ENCODE results near the gene GRM4.

The GRM4 gene

DNA sequence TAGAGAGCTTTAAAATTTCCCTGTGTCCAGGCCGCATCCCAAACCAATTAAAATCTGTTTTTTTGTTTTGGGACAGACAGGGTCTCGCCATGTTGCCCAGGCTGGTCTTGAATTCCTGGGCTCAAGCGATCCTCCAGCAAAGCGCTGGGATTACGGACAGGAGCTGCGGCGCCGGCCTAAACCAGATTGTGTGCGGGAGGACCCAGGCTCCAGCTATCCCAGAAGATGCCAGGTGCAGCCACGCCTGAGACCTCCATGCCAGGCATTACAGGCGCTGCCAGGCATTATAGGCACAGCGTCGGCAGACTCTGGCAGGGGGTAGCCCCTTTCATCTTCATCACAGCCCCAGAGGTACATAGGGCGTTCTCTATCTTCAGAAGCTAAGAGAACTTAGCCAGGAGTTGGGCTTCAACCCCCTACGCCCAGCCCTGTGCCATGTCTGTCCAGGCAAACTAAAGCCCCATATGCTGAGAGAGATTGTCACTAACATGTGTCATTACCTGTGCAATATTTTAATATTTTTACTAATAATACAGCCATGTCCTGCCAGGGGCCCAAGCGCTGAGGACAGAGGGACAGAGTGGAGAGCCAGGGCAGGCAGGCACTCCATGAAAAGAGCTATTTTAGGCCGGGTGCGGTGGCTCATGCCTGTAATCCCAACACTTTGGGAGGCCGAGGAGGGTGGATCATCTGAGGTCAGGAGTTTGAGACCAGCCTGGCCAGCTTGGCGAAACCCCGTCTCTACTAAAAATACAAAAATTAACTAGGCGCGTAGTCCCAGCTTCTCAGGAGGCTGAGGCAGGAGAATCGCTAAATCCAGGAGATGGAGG, 9.8 kb upstream of the GRM4 start:
- H3K4me3 ChIP-seq (ENCODE audit: low read depth in 1 of 2, low read length in 2 of 2), result no peak overlapping the region
- no peak overlapping the region for H3K27ac ChIP-seq (ENCODE audit: low read length)
- H3K9me3 ChIP-seq (ENCODE audit: control insufficient read depth in 1 of 2, low read length in 2 of 2), result peaks cover 5 to 10% of the 10 kb centered on the region in 2 donors
- H3K4me1 ChIP-seq (ENCODE audit: control insufficient read depth in 1 of 2, insufficient read depth in 2 of 2, low read length in 2 of 2), result peaks cover 0 to 10% of the 10 kb centered on the region in 2 donors
- no peaks in the 10 kb centered on the region for H3K36me3 ChIP-seq (ENCODE audit: control insufficient read depth in 1 of 2, insufficient read depth in 2 of 2, low read length in 2 of 2)
- H3K27me3 ChIP-seq (ENCODE audit: low read depth, low read length), result peaks cover 19% of the 10 kb centered on the region

DNA sequence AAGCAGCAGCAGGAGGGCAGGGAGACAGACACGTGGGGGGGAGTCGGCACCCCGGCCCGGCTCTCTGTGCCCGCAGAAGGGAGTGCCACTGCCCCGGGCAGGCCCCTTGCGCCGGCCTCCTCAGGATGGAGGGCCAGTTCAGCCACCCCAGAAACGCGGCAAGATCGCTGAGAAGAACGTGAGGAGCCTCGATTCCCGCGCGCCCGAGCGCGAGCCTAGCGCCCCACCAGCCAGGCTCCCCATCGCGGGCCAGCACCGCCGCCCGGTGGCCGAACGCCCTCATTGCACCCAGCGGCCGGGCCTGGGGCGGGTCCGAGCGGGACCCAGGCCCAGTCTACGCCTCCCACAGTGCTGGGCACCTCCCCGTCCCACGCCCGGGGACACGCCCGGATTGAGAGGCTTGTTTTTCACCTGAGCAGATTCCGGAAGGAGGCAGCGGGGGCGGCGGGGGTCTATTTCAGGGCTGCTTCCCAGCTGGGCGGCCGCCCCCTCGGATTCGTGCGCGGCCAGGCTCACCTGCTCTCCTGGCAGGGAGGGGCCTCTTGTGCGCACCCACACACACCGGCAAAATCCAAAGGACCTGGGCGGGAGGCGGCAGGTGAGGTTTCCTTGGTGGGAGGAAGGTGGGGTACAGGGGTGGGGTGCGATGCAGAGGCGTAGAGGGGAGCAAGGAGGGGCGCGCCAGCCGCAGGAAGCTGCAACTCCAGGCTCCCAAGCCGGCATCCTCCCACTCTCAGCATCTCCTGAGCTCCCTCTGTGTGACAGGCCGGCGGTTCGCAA, 9.0 kb upstream of the GRM4 start:
- H3K27me3 ChIP-seq (ENCODE audit: low read depth, low read length), result peaks cover 26% of the 10 kb centered on the region
- H3K9me3 ChIP-seq (ENCODE audit: control insufficient read depth in 1 of 2, low read length in 2 of 2), result peaks cover 2 to 7% of the 10 kb centered on the region in 2 donors
- peaks cover 0 to 10% of the 10 kb centered on the region in 2 donors for H3K4me1 ChIP-seq (ENCODE audit: control insufficient read depth in 1 of 2, insufficient read depth in 2 of 2, low read length in 2 of 2)
- peak overlapping the region in 1 of 2 donors; percentile 33 for H3K4me3 ChIP-seq (ENCODE audit: low read depth in 1 of 2, low read length in 2 of 2)
- H3K36me3 ChIP-seq (ENCODE audit: control insufficient read depth in 1 of 2, insufficient read depth in 2 of 2, low read length in 2 of 2), result no peaks in the 10 kb centered on the region
- no peak overlapping the region for H3K27ac ChIP-seq (ENCODE audit: low read length)

DNA sequence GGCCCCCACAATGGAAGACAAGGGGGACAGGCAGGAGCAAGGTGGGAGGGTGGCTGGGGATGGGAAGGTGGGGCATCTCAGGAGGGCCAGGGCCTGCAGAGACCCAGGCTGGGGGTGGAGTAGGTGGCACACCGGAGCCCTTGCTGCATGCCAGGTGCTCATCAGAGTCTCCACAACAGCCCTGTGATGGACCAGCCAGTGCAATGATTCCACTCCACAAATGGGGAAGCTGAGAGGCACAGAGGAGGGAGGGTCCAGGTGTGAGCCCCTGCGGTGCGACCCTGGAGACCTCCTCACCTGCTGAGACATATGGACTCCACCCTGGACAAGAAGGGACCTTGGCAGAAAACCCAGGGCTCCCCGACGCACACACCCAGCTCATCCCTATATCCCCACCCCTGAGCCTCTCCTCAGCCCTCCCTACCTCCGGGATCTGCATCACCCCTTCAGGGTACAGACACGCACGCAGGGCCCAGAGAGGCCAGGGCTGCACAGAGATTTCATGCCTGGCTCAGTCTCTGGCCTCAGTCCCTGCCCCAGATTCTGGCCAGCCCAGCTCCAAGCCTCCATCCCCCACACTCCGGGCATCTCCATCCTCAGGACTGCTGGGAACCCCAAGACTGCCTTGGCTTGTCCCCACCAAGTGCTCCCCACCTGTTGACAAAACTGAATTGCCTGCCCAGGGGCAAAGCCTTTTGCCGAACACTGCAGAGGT, 7.1 kb upstream of the GRM4 start:
- peaks cover 0 to 10% of the 10 kb centered on the region in 2 donors for H3K4me1 ChIP-seq (ENCODE audit: control insufficient read depth in 1 of 2, insufficient read depth in 2 of 2, low read length in 2 of 2)
- no peaks in the 10 kb centered on the region for H3K9me3 ChIP-seq (ENCODE audit: control insufficient read depth in 1 of 2, low read length in 2 of 2)
- H3K4me3 ChIP-seq (ENCODE audit: low read depth in 1 of 2, low read length in 2 of 2), result no peak overlapping the region
- H3K36me3 ChIP-seq (ENCODE audit: control insufficient read depth in 1 of 2, insufficient read depth in 2 of 2, low read length in 2 of 2), result no peaks in the 10 kb centered on the region
- no peak overlapping the region for H3K27ac ChIP-seq (ENCODE audit: low read length)
- peaks cover 26% of the 10 kb centered on the region for H3K27me3 ChIP-seq (ENCODE audit: low read depth, low read length)

DNA sequence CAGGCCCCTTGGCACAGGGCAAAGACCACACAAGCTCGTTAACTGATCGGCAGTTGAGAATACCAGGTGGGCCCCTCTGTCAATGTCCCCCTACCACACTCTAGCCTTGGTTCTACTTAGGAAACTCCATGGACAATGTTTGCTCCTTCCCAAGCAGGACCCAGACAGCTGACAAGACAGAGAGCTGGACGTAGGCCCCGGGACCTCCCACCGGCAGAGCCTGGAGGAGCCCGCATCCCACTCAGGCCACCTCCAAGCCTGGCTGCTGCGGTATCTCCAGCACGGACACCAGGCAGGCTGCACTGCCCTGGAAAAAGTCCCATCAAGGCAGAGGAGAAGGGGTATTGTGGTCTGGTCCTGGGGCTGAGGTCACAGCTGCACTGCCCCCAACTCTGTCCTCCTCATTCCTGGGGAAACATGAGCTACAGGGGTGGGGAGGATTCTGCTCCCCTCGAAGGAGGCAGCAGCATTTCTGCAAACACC, 6.2 kb upstream of the GRM4 start:
- H3K4me3 ChIP-seq (ENCODE audit: low read depth in 1 of 2, low read length in 2 of 2), result no peak overlapping the region
- no peak overlapping the region for H3K27ac ChIP-seq (ENCODE audit: low read length)
- no peaks in the 10 kb centered on the region for H3K36me3 ChIP-seq (ENCODE audit: control insufficient read depth in 1 of 2, insufficient read depth in 2 of 2, low read length in 2 of 2)
- peaks cover 26% of the 10 kb centered on the region for H3K27me3 ChIP-seq (ENCODE audit: low read depth, low read length)
- H3K4me1 ChIP-seq (ENCODE audit: control insufficient read depth in 1 of 2, insufficient read depth in 2 of 2, low read length in 2 of 2), result peaks cover 0 to 10% of the 10 kb centered on the region in 2 donors
- H3K9me3 ChIP-seq (ENCODE audit: control insufficient read depth in 1 of 2, low read length in 2 of 2), result no peaks in the 10 kb centered on the region

DNA sequence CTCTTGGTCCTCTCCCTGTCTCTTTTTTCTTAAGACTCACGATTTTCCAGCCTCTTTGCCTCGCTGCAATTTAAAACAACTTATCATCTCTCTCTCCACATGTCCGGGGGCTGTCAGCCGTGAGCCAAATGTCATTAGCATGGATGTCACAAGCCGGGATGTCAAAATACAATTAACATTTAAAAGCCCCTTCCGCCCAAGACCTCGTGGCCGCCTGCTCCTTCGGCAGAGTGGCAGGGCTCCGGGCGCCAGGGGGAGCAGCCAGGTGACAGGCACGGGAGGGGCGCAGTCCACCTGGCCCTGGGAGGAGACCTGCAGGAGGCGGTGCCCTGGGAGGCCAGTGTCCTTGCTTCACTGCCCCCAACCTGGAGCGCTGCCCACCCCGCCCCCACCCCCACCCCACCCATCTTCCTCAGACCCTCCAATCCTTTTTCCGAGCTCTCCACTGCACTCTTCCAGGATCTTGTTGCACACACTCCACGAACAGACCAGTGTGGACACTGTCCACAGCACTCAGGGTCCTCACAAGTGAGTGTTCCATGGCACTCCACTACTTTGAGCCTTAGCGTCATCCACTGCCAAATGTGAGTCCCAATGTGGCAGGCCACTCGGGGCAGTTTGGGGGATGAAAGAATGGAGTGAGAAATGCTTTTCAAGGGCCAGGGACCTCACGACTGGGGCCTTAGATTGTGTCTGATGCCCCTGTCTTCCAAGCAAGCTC, 5.6 kb upstream of the GRM4 start:
- no peaks in the 10 kb centered on the region for H3K36me3 ChIP-seq (ENCODE audit: control insufficient read depth in 1 of 2, insufficient read depth in 2 of 2, low read length in 2 of 2)
- H3K27me3 ChIP-seq (ENCODE audit: low read depth, low read length), result peaks cover 30% of the 10 kb centered on the region
- H3K4me3 ChIP-seq (ENCODE audit: low read depth in 1 of 2, low read length in 2 of 2), result no peak overlapping the region

DNA sequence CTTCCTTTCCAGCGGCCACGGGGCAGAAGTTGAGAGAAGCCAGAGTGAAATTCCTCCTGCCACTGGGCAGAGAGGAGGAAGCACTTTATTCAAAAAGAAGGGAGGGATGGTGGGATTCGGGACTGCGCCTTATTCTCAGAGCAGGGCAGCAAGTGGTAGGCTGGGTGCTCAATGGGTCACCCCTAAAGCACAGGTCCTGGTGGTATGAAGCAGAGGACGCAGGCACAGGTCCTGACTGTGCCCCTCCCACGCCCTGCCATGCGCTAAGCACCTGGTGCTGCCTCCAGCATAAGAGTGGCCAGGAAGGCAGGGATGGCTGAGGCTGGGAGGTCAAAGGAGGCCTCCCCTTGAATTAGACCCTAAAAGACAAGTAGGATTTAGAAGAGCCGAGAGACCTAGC, 4.9 kb upstream of the GRM4 start:
- Histone ChIP-seq H3K27ac (ENCODE audit: low read length) (no peak overlapping the region), H3K27me3 (ENCODE audit: low read depth, low read length) (peaks cover 35% of the 10 kb centered on the region), H3K4me3 (ENCODE audit: low read depth in 1 of 2, low read length in 2 of 2) (no peak overlapping the region), H3K9me3 (ENCODE audit: control insufficient read depth in 1 of 2, low read length in 2 of 2) (no peaks in the 10 kb centered on the region), H3K4me1 (ENCODE audit: control insufficient read depth in 1 of 2, insufficient read depth in 2 of 2, low read length in 2 of 2) (peaks cover 0 to 12% of the 10 kb centered on the region in 2 donors), H3K36me3 (ENCODE audit: control insufficient read depth in 1 of 2, insufficient read depth in 2 of 2, low read length in 2 of 2) (no peaks in the 10 kb centered on the region)

More for the DNA sequence above, 5.6 kb upstream of the GRM4 start:
- Histone ChIP-seq H3K9me3 (ENCODE audit: control insufficient read depth in 1 of 2, low read length in 2 of 2) (no peaks in the 10 kb centered on the region), H3K27ac (ENCODE audit: low read length) (no peak overlapping the region), H3K4me1 (ENCODE audit: control insufficient read depth in 1 of 2, insufficient read depth in 2 of 2, low read length in 2 of 2) (peaks cover 0 to 10% of the 10 kb centered on the region in 2 donors)

DNA sequence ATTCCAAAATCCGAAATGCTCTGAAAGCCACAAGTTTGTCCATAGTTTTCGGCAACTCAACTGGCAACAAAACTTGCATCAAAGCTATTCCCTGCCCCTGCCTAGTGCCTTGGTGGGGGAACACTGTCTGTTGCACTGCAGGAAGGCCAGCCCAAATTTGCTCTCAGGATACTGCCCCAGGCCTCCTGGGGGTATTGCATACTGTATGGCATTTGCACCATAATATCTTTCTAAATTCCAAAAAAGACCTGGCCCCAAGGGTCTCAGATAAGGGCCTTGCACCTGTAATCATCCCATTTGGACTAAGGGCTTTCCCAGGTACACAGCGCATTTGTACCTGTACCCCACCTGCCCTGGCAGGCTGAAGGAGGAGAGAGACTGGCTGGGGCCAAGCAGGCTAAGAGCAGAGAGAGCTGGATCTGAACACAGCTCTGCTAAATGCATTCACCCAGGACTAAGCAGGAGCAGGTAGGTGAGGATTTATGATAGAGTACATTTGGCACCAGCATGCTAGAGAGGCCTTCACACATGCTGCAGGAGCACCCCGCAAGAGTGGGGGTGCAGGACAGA, 4.0 kb upstream of the GRM4 start:
- Histone ChIP-seq H3K9me3 (ENCODE audit: control insufficient read depth in 1 of 2, low read length in 2 of 2) (no peaks in the 10 kb centered on the region), H3K36me3 (ENCODE audit: control insufficient read depth in 1 of 2, insufficient read depth in 2 of 2, low read length in 2 of 2) (no peaks in the 10 kb centered on the region), H3K4me1 (ENCODE audit: control insufficient read depth in 1 of 2, insufficient read depth in 2 of 2, low read length in 2 of 2) (peaks cover 0 to 17% of the 10 kb centered on the region in 2 donors), H3K27me3 (ENCODE audit: low read depth, low read length) (peaks cover 31% of the 10 kb centered on the region), H3K27ac (ENCODE audit: low read length) (no peak overlapping the region), H3K4me3 (ENCODE audit: low read depth in 1 of 2, low read length in 2 of 2) (no peak overlapping the region)

DNA sequence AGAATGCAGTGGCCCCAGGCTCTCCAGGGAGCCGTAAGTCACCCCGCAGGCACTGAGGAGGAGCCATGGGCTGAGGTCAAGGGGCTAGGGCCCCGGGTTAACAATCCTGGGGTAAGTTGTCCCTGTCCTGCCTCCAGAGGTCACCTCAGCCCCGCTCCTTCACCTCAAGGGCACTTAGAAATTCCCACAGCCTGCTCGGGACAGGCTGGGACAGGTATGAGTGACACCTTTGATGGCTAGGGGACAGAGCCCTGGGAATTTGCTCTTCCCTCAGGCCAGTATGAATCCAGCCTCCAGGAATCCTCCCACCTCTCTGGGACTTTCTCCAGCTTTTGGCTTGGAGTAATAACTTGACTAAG, 3.5 kb upstream of the GRM4 start:
- no peaks in the 10 kb centered on the region for H3K36me3 ChIP-seq (ENCODE audit: control insufficient read depth in 1 of 2, insufficient read depth in 2 of 2, low read length in 2 of 2)
- H3K27me3 ChIP-seq (ENCODE audit: low read depth, low read length), result peaks cover 30% of the 10 kb centered on the region
- H3K27ac ChIP-seq (ENCODE audit: low read length), result no peak overlapping the region
- H3K9me3 ChIP-seq (ENCODE audit: control insufficient read depth in 1 of 2, low read length in 2 of 2), result no peaks in the 10 kb centered on the region
- H3K4me3 ChIP-seq (ENCODE audit: low read depth in 1 of 2, low read length in 2 of 2), result no peak overlapping the region
- H3K4me1 ChIP-seq (ENCODE audit: control insufficient read depth in 1 of 2, insufficient read depth in 2 of 2, low read length in 2 of 2), result peaks cover 1 to 17% of the 10 kb centered on the region in 2 donors

DNA sequence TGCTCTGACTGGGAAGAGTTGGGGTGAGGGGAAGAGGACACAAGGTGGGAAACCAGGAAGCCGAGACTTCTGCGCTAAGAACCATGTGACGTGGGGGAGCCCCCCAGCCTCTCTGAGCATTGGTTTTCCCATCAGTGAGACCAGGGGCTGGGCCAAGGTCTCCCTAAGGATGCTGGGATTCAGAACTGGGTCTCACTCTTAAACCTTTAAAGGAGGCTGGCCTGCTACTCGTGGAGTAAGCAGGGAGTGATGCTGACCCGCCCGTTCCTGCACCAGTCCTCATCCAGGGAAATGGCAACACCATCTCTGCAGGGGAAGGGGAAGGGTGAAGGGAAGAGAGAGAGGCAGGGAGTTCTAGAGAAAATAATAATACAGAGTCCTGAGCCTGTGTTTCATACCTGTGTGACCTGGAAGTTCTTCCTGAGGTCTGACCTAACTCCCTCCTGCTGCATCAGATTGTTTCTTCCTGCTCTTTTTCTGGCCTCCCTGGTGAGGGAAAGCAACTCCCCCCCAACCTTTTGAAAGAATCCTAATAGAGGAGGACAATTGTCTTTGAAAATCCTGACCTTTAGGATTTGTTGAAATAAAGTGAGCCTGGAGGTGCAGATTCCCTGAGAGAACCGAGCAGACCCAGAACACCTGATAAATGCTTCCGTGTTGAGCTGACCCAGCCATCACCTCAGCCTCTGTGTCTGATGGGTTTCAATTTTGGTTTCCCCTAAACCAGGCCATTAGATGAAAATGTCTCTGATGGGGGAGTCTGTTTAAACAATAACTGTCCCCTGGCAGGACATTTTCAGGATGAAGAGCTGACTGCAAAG, 3.0 kb upstream of the GRM4 start:
- Histone ChIP-seq H3K27me3 (ENCODE audit: low read depth, low read length) (peaks cover 27% of the 10 kb centered on the region), H3K9me3 (ENCODE audit: control insufficient read depth in 1 of 2, low read length in 2 of 2) (no peaks in the 10 kb centered on the region), H3K4me3 (ENCODE audit: low read depth in 1 of 2, low read length in 2 of 2) (no peak overlapping the region)

More for the DNA sequence above, 3.0 kb upstream of the GRM4 start:
- Histone ChIP-seq H3K4me1 (ENCODE audit: control insufficient read depth in 1 of 2, insufficient read depth in 2 of 2, low read length in 2 of 2) (peaks cover 4 to 21% of the 10 kb centered on the region in 2 donors), H3K27ac (ENCODE audit: low read length) (no peak overlapping the region), H3K36me3 (ENCODE audit: control insufficient read depth in 1 of 2, insufficient read depth in 2 of 2, low read length in 2 of 2) (no peaks in the 10 kb centered on the region)
